SK-N-SH (cell line): ENCODE data around the gene MYO1H. TPM values are rescaled to one million over a fixed set of nuclear protein-coding genes. Genes with fewer than 3 reads are reported as not detected.

Source experiments
- CTCF ChIA-PET: fragments of 300-600, 350-600 bp; formaldehyde crosslinking; extraction: SDS; loops from one replicate; lab custom pipeline; 2021; lab: Yijun Ruan, JAX
- POLR2A ChIA-PET: fragments of 350-600 bp; sonication (Branson Sonifier 250); formaldehyde crosslinking; extraction: SDS; loops from one replicate; lab custom pipeline; 2020; ENCODE audit warnings: antibody characterized with exemption, inconsistent platforms; lab: Yijun Ruan, JAX
- DNase-seq: peaks from one replicate; pipeline ENCODE4 v3.0.0; 2012
- H2AFZ ChIP-seq: fragments of 200-600 bp; sonication (generic); 2 replicates; pipeline ENCODE4 v1.8.1; 2016; ENCODE audit warnings: antibody characterized with exemption, mild to moderate bottlenecking, low read depth
- H3F3A ChIP-seq: fragments of 200-600 bp; sonication (generic); replicated peaks from 2 replicates; pipeline ENCODE3; 2016; ENCODE audit warnings: antibody characterized with exemption, mild to moderate bottlenecking; ENCODE audit not compliant: insufficient read depth
- H3K27ac ChIP-seq, 2 experiments: fragments of 200-500 bp in 1 of 2; fragments of 200-600 bp in 1 of 2; sonication (Bioruptor generic) in 1 of 2; sonication (generic), shearing (Covaris generic) in 1 of 2; 2 replicates each; pipeline versions ENCODE4 v1.5.1 to v1.6.1; 2014 to 2016; ENCODE audit warnings: low read depth in 2 of 2, inconsistent platforms in 1 of 2, low read length in 1 of 2, mild to moderate bottlenecking in 1 of 2, mixed read lengths in 1 of 2
- H3K27me3 ChIP-seq: fragments of 200-600 bp; sonication (generic), shearing (Covaris generic); 2 replicates; pipeline ENCODE4 v1.6.1; 2016; ENCODE audit warnings: mixed run types; ENCODE audit not compliant: insufficient read depth
- H3K36me3 ChIP-seq, 2 experiments: fragments of 200-500 bp in 1 of 2; fragments of 200-600 bp in 1 of 2; sonication (Bioruptor generic) in 1 of 2; sonication (generic) in 1 of 2; replicated peaks in 1 of 2; 2 replicates each; pipeline versions ENCODE3 to v1.5.1; 2014 to 2016; ENCODE audit warnings: low read length in 1 of 2, mild to moderate bottlenecking in 1 of 2; ENCODE audit not compliant: insufficient read depth in 2 of 2, control insufficient read depth in 1 of 2
- H3K4me1 ChIP-seq, 2 experiments: fragments of 200-500 bp in 1 of 2; fragments of 200-600 bp in 1 of 2; sonication (Bioruptor generic) in 1 of 2; sonication (generic), shearing (Covaris generic) in 1 of 2; 2 replicates each; pipeline versions ENCODE4 v1.5.1 to v1.6.1; 2014 to 2016; ENCODE audit warnings: low read depth in 1 of 2, low read length in 1 of 2, mixed run types in 1 of 2; ENCODE audit not compliant: insufficient read depth in 2 of 2, control insufficient read depth in 1 of 2
- H3K4me2 ChIP-seq: fragments of 200-600 bp; sonication (generic), shearing (Covaris generic); 2 replicates; pipeline ENCODE4 v1.6.1; 2017; ENCODE audit warnings: mixed run types
- H3K4me3 ChIP-seq, 2 experiments: fragments of 200-500 bp in 1 of 2; fragments of 200-600 bp in 1 of 2; sonication (Bioruptor generic) in 1 of 2; sonication (generic), shearing (Covaris generic) in 1 of 2; 2 replicates each; pipeline versions ENCODE4 v1.5.1 to v1.8.1; 2014 to 2016; ENCODE audit warnings: low read depth in 2 of 2, inconsistent platforms in 1 of 2, low read length in 1 of 2, mild to moderate bottlenecking in 1 of 2, mixed read lengths in 1 of 2, moderate library complexity in 1 of 2
- H3K79me2 ChIP-seq: fragments of 200-600 bp; sonication (generic); 2 replicates; pipeline ENCODE4 v1.8.1; 2017; ENCODE audit warnings: mild to moderate bottlenecking; ENCODE audit not compliant: insufficient read depth
- H3K9ac ChIP-seq: fragments of 200-600 bp; sonication (generic); 2 replicates; pipeline ENCODE4 v1.6.1; 2017; ENCODE audit warnings: mixed run types
- H3K9me2 ChIP-seq: fragments of 200-600 bp; sonication (generic); 2 replicates; pipeline ENCODE4 v1.6.1; 2017; ENCODE audit warnings: mixed run types
- H3K9me3 ChIP-seq: fragments of 200-600 bp; sonication (generic); 2 replicates; pipeline ENCODE4 v1.6.1; 2017; ENCODE audit warnings: mixed run types, mild to moderate bottlenecking, moderate library complexity
- H4K20me1 ChIP-seq: fragments of 200-600 bp; sonication (generic); 2 replicates; pipeline ENCODE4 v1.6.1; 2017; ENCODE audit warnings: mild to moderate bottlenecking, mixed run types; ENCODE audit not compliant: insufficient read depth
- CHD2 ChIP-seq: fragments of 150-350 bp; IDR thresholded peaks from 2 replicates; pipeline ENCODE4 v1.6.1; 2018; ENCODE audit warnings: low read length; ENCODE audit not compliant: partially characterized antibody
- FOSL2 ChIP-seq: IDR thresholded peaks from 2 replicates; pipeline ENCODE4 v1.4.0; 2012; ENCODE audit warnings: low read depth, mild to moderate bottlenecking, moderate library complexity, borderline replicate concordance
- FOXM1 ChIP-seq: IDR thresholded peaks from 2 replicates; pipeline ENCODE4 v1.4.0; 2012; ENCODE audit warnings: low read depth, mild to moderate bottlenecking
- GABPA ChIP-seq: IDR thresholded peaks from 2 replicates; pipeline ENCODE4 v1.4.0; 2012; ENCODE audit warnings: low read depth, mild to moderate bottlenecking
- IRF3 ChIP-seq: fragments of 150-350 bp; IDR thresholded peaks from 2 replicates; pipeline ENCODE4 v1.6.1; 2016; ENCODE audit warnings: mild to moderate bottlenecking, low read depth, low read length
- JUND ChIP-seq: IDR thresholded peaks from 2 replicates; pipeline ENCODE4 v1.4.0; 2012
- MEF2A ChIP-seq: IDR thresholded peaks from 2 replicates; pipeline ENCODE4 v1.4.0; 2012; ENCODE audit warnings: low read depth, borderline replicate concordance
- MXI1 ChIP-seq: IDR thresholded peaks from 2 replicates; pipeline ENCODE4 v1.6.1; 2012; ENCODE audit warnings: mild to moderate bottlenecking, low read depth, low read length, improper control_type of control experiment
- NFIC ChIP-seq: IDR thresholded peaks from 2 replicates; pipeline ENCODE4 v1.4.0; 2012; ENCODE audit warnings: borderline replicate concordance
- RCOR1 ChIP-seq: fragments of 150-350 bp; IDR thresholded peaks from 2 replicates; pipeline ENCODE4 v1.6.1; 2017; ENCODE audit warnings: antibody characterized with exemption, low read length
- RFX5 ChIP-seq: IDR thresholded peaks from 2 replicates; pipeline ENCODE4 v1.6.1; 2012; ENCODE audit warnings: mild to moderate bottlenecking, improper control_type of control experiment, low read length
- TAF1 ChIP-seq: IDR thresholded peaks from 2 replicates; pipeline ENCODE4 v1.6.1; 2012; ENCODE audit warnings: low read depth, mild to moderate bottlenecking, low read length, moderate library complexity, borderline replicate concordance
- USF1 ChIP-seq: IDR thresholded peaks from 2 replicates; pipeline ENCODE4 v1.4.0; 2012; ENCODE audit warnings: low read depth, borderline replicate concordance
- ZBTB33 ChIP-seq: IDR thresholded peaks from 2 replicates; pipeline ENCODE4 v1.4.0; 2012; ENCODE audit warnings: low read depth, borderline replicate concordance
- WGBS: methylation state at CpG from one replicate; pipeline ENCODE4 v1.1.6; 2017; ENCODE audit warnings: low lambda C conversion rate; 5-methylcytosine and 5-hydroxymethylcytosine counted together
- polyA plus RNA-seq, 3 experiments: library from polyadenylated mRNA; depleted of rRNA; stranded (reverse); fragments of >200 nt; gene quantifications; 2 replicates each; pipeline ENCODE4 v1.2.3, GENCODE V29; 2012
- TF ChIP-seq, protein P1 (sequence below): fragments of 200-600 bp; sonication (generic); IDR thresholded peaks from 2 replicates; pipeline ENCODE4 v1.6.1; 2017; ENCODE audit warnings: antibody characterized with exemption, mild to moderate bottlenecking, moderate library complexity
- TF ChIP-seq, protein P2 (sequence below): IDR thresholded peaks from 2 replicates; pipeline ENCODE4 v1.4.0; 2012; ENCODE audit warnings: low read depth

Gene MYO1H
- polyA plus RNA-seq, 1 of the 3 experiments (the other 2 are of a cell fraction): not detected

- Histone ChIP-seq H3K4me3 (no peak overlapping the region), H3K9ac (no peak overlapping the region), H3K4me2 (no peak overlapping the region), H3K36me3 (peaks cover 30 to 79% of the 10 kb centered on the region in 2 experiments), H4K20me1 (no peaks in the 10 kb centered on the region), H2AFZ (no peak overlapping the region), H3K27me3 (no peaks in the 10 kb centered on the region), H3K79me2 (no peaks in the 10 kb centered on the region), H3K27ac (no peak overlapping the region), H3K9me2 (no peaks in the 10 kb centered on the region), H3K9me3 (no peaks in the 10 kb centered on the region), H3F3A (no peaks in the 10 kb centered on the region)
- POLR2A ChIA-PET: no interaction called here
- CTCF ChIA-PET: interaction anchor here (0.9 to 2.4 kb wide), 3 partner anchors 26 to 65 kb away, joined by 3 to 9 read pairs (median 3); no protein-coding TSS in a partner anchor
- no peak for DNase-seq
- TF ChIP-seq FOSL2: no peak
- TF ChIP-seq, protein P1, sequence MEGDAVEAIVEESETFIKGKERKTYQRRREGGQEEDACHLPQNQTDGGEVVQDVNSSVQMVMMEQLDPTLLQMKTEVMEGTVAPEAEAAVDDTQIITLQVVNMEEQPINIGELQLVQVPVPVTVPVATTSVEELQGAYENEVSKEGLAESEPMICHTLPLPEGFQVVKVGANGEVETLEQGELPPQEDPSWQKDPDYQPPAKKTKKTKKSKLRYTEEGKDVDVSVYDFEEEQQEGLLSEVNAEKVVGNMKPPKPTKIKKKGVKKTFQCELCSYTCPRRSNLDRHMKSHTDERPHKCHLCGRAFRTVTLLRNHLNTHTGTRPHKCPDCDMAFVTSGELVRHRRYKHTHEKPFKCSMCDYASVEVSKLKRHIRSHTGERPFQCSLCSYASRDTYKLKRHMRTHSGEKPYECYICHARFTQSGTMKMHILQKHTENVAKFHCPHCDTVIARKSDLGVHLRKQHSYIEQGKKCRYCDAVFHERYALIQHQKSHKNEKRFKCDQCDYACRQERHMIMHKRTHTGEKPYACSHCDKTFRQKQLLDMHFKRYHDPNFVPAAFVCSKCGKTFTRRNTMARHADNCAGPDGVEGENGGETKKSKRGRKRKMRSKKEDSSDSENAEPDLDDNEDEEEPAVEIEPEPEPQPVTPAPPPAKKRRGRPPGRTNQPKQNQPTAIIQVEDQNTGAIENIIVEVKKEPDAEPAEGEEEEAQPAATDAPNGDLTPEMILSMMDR: no peak
- no peak for TF ChIP-seq NFIC
- TF ChIP-seq, all 33 proteins: peak for 0
- no peaks in the 10 kb centered on the region for H3K4me1 ChIP-seq
These were observed 145.4 kb downstream of the MYO1H start for GRCh38 chr12:109493090-109493489.

- no peak for TF ChIP-seq JUND
- ChIA-PET POLR2A (no interaction called here), CTCF (interaction anchor here (0.8 to 2.4 kb wide), 5 partner anchors 14 to 281 kb away, joined by 3 to 9 read pairs (median 3); no protein-coding TSS in a partner anchor)
- Histone ChIP-seq H3K9me3 (no peaks in the 10 kb centered on the region), H3K9me2 (no peaks in the 10 kb centered on the region), H3K4me3 (no peak overlapping the region), H3K4me1 (no peaks in the 10 kb centered on the region), H3K27ac (no peak overlapping the region), H4K20me1 (no peaks in the 10 kb centered on the region), H2AFZ (no peak overlapping the region), H3K36me3 (peaks cover 32 to 77% of the 10 kb centered on the region in 2 experiments), H3F3A (no peaks in the 10 kb centered on the region), H3K4me2 (no peak overlapping the region), H3K27me3 (no peaks in the 10 kb centered on the region), H3K79me2 (no peaks in the 10 kb centered on the region), H3K9ac (no peak overlapping the region)
- WGBS: 100% methylated on average over 1 of the region's 1 CpG
- DNase-seq: no peak
These were observed 146.2 kb downstream of the MYO1H start for GRCh38 chr12:109493938-109494337.

- no peak for DNase-seq
- Histone ChIP-seq H3K27ac (no peak overlapping the region), H3K27me3 (no peaks in the 10 kb centered on the region), H3F3A (no peaks in the 10 kb centered on the region), H3K4me1 (no peaks in the 10 kb centered on the region), H3K9me2 (no peaks in the 10 kb centered on the region), H3K79me2 (no peaks in the 10 kb centered on the region), H3K36me3 (peaks cover 34 to 77% of the 10 kb centered on the region in 2 experiments), H4K20me1 (no peaks in the 10 kb centered on the region), H3K9ac (no peak overlapping the region), H3K4me2 (no peak overlapping the region), H3K4me3 (no peak overlapping the region), H3K9me3 (no peaks in the 10 kb centered on the region), H2AFZ (no peak overlapping the region)
- POLR2A ChIA-PET: no interaction called here
- CTCF ChIA-PET: interaction anchor here (0.8 to 2.4 kb wide), 5 partner anchors 13 to 281 kb away, joined by 3 to 9 read pairs (median 3); no protein-coding TSS in a partner anchor
- 91% methylated on average over 7 of the region's 7 CpGs for WGBS
- TF ChIP-seq MXI1 (no peak), CHD2 (no peak), TAF1 (no peak), RCOR1 (no peak), JUND (no peak), ZBTB33 (no peak), FOXM1 (no peak), FOSL2 (no peak), MEF2A (no peak), RFX5 (no peak), USF1 (no peak), GABPA (no peak), IRF3 (no peak)
- TF ChIP-seq, protein P2, sequence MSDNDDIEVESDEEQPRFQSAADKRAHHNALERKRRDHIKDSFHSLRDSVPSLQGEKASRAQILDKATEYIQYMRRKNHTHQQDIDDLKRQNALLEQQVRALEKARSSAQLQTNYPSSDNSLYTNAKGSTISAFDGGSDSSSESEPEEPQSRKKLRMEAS: no peak
These were observed 146.7 kb downstream of the MYO1H start for GRCh38 chr12:109494348-109494881.
